Adipocyte (in vitro differentiated cells): ENCODE data around the gene VSIG10.
A peak's percentile ranks its signal among the peaks of the same experiment; 100 is the strongest.

ENCODE experiments used
- DNase-seq: peaks from one replicate; pipeline ENCODE4 v3.0.0-alpha.2; 2015; ENCODE audit warnings: low read depth
- H3K27me3 ChIP-seq: replicated peaks from 2 replicates; pipeline ENCODE4 v1.7.0; 2013; ENCODE audit warnings: mild to moderate bottlenecking, low read length, moderate library complexity; ENCODE audit not compliant: control insufficient read depth, insufficient read depth
- H3K36me3 ChIP-seq: 2 replicates; pipeline ENCODE4 v1.7.0; 2013; ENCODE audit warnings: low read length, mild to moderate bottlenecking, moderate library complexity; ENCODE audit not compliant: control insufficient read depth, insufficient read depth, severe bottlenecking
- H3K4me1 ChIP-seq: 2 replicates; pipeline ENCODE4 v1.7.0; 2013; ENCODE audit warnings: mild to moderate bottlenecking, low read length, moderate library complexity; ENCODE audit not compliant: control insufficient read depth, insufficient read depth
- H3K4me3 ChIP-seq: 2 replicates; pipeline ENCODE4 v1.7.0; 2013; ENCODE audit warnings: mild to moderate bottlenecking, low read length, moderate library complexity
- H3K9ac ChIP-seq: 2 replicates; pipeline ENCODE4 v1.7.0; 2013; ENCODE audit warnings: mild to moderate bottlenecking, low read length, moderate library complexity
- H3K9me3 ChIP-seq: 2 replicates; pipeline ENCODE4 v1.7.0; 2013; ENCODE audit warnings: mild to moderate bottlenecking, low read length, moderate library complexity; ENCODE audit not compliant: control insufficient read depth

Gene VSIG10

GRCh38 chr12:118103601-118104382 is at the start of gene VSIG10:
VSIG10 (minus strand) TSS chr12:118104011; CDS start chr12:118103671, 340 bp downstream.
- peak; percentile 70 for DNase-seq
- Histone ChIP-seq H3K4me1 (peaks cover 4% of the 10 kb centered on the region), H3K9ac (peak within 1 kb of the TSS; percentile 84), H3K9me3 (no peaks in the 10 kb centered on the region), H3K36me3 (no peaks in the 10 kb centered on the region), H3K27me3 (no peaks in the 10 kb centered on the region), H3K4me3 (peak within 1 kb of the TSS; percentile 86)

- H3K27me3 ChIP-seq: no peaks in the 10 kb centered on the region
- DNase-seq: no peak
- H3K36me3 ChIP-seq: peaks cover 47% of the 10 kb centered on the region
- no peaks in the 10 kb centered on the region for H3K9me3 ChIP-seq
- no peak overlapping the region for H3K4me3 ChIP-seq
- H3K4me1 ChIP-seq: no peaks in the 10 kb centered on the region
- H3K9ac ChIP-seq: no peak overlapping the region
Measured at GRCh38 chr12:118151755-118152154, 47.9 kb upstream of the VSIG10 start.

GRCh38 chr12:118150625-118151024 is 46.8 kb upstream of the VSIG10 start:
- Histone ChIP-seq H3K9ac (no peak overlapping the region), H3K4me3 (no peak overlapping the region), H3K27me3 (no peaks in the 10 kb centered on the region), H3K36me3 (peaks cover 59% of the 10 kb centered on the region), H3K4me1 (no peaks in the 10 kb centered on the region), H3K9me3 (no peaks in the 10 kb centered on the region)
- no peak for DNase-seq

GRCh38 chr12:118148287-118148686 is 44.5 kb upstream of the VSIG10 start:
- DNase-seq: no peak
- H3K9me3 ChIP-seq: no peaks in the 10 kb centered on the region
- H3K9ac ChIP-seq: no peak overlapping the region
- no peaks in the 10 kb centered on the region for H3K27me3 ChIP-seq
- H3K4me1 ChIP-seq: no peaks in the 10 kb centered on the region
- H3K36me3 ChIP-seq: peaks cover 82% of the 10 kb centered on the region
- no peak overlapping the region for H3K4me3 ChIP-seq

GRCh38 chr12:118145798-118146156 is 42.0 kb upstream of the VSIG10 start:
- H3K36me3 ChIP-seq: peaks cover 88% of the 10 kb centered on the region
- DNase-seq: no peak
- H3K9ac ChIP-seq: no peak overlapping the region
- H3K27me3 ChIP-seq: no peaks in the 10 kb centered on the region
- H3K9me3 ChIP-seq: no peaks in the 10 kb centered on the region
- H3K4me1 ChIP-seq: no peaks in the 10 kb centered on the region
- no peak overlapping the region for H3K4me3 ChIP-seq

GRCh38 chr12:118145113-118145797 is 41.4 kb upstream of the VSIG10 start:
- no peaks in the 10 kb centered on the region for H3K27me3 ChIP-seq
- H3K9ac ChIP-seq: no peak overlapping the region
- H3K4me1 ChIP-seq: no peaks in the 10 kb centered on the region
- H3K9me3 ChIP-seq: no peaks in the 10 kb centered on the region
- DNase-seq: no peak
- H3K4me3 ChIP-seq: no peak overlapping the region
- peaks cover 88% of the 10 kb centered on the region for H3K36me3 ChIP-seq

GRCh38 chr12:118144499-118144898 is 40.7 kb upstream of the VSIG10 start:
- Histone ChIP-seq H3K4me3 (no peak overlapping the region), H3K9ac (no peak overlapping the region), H3K9me3 (no peaks in the 10 kb centered on the region), H3K4me1 (no peaks in the 10 kb centered on the region), H3K36me3 (peaks cover 90% of the 10 kb centered on the region), H3K27me3 (no peaks in the 10 kb centered on the region)
- DNase-seq: no peak

GRCh38 chr12:118140825-118141224 is 37.0 kb upstream of the VSIG10 start:
- H3K36me3 ChIP-seq: peaks cover 73% of the 10 kb centered on the region
- DNase-seq: no peak

GRCh38 chr12:118137148-118137678 is 33.4 kb upstream of the VSIG10 start:
- Histone ChIP-seq H3K36me3 (peaks cover 38% of the 10 kb centered on the region), H3K27me3 (no peaks in the 10 kb centered on the region), H3K4me1 (peaks cover 10% of the 10 kb centered on the region), H3K9ac (peak overlapping the region; percentile 96), H3K9me3 (no peaks in the 10 kb centered on the region), H3K4me3 (peak overlapping the region; percentile 85)
- DNase-seq: no peak

More at GRCh38 chr12:118140825-118141224, 37.0 kb upstream of the VSIG10 start:
- no peaks in the 10 kb centered on the region for H3K9me3 ChIP-seq
- H3K4me1 ChIP-seq: peaks cover 10% of the 10 kb centered on the region
- no peak overlapping the region for H3K9ac ChIP-seq
- H3K27me3 ChIP-seq: no peaks in the 10 kb centered on the region
- H3K4me3 ChIP-seq: no peak overlapping the region

- Histone ChIP-seq H3K36me3 (peaks cover 33% of the 10 kb centered on the region), H3K27me3 (no peaks in the 10 kb centered on the region), H3K4me3 (peak overlapping the region; percentile 85), H3K9ac (peak overlapping the region; percentile 96), H3K9me3 (no peaks in the 10 kb centered on the region), H3K4me1 (peaks cover 16% of the 10 kb centered on the region)
- peak; percentile 78 for DNase-seq
Measured at GRCh38 chr12:118136559-118137003, 32.8 kb upstream of the VSIG10 start.

- Histone ChIP-seq H3K36me3 (peaks cover 28% of the 10 kb centered on the region), H3K9ac (peak within 1 kb of the TSS; percentile 96), H3K4me3 (peak within 1 kb of the TSS; percentile 85), H3K9me3 (no peaks in the 10 kb centered on the region), H3K4me1 (peaks cover 16% of the 10 kb centered on the region), H3K27me3 (no peaks in the 10 kb centered on the region)
- DNase-seq: peak; percentile 98
Measured at GRCh38 chr12:118135788-118136558, 32.2 kb upstream of the VSIG10 start, which contains the start of gene PEBP1. PEBP1 (plus strand) TSS chr12:118136124; CDS start chr12:118136210, 86 bp downstream.
